IMR-90 (cell line): Measurements from ENCODE around the gene DDX10. TPM values are rescaled to one million over a fixed set of nuclear protein-coding genes. Genes with fewer than 3 reads are reported as not detected.
A peak's percentile ranks its signal among the peaks of the same experiment; 100 is the strongest.

ENCODE experiments used
- ATAC-seq: fragments of 200-7000 bp; cut with Tn5 transposase; 2 replicates; pipeline ENCODE4 v1.9.1; 2020; ENCODE audit warnings: low read depth, mild to moderate bottlenecking, moderate library complexity
- BruUV-seq: library from RNA; stranded (reverse); fragments of 400-500 nt; replicated peaks from 2 replicates; lab custom pipeline; 2021; lab: Mats Ljungman, UMichigan
- CTCF ChIA-PET: fragments of 300-600 bp; formaldehyde crosslinking; extraction: SDS; loops from one replicate; lab custom pipeline; 2021; ENCODE audit warnings: antibody characterized with exemption; lab: Yijun Ruan, JAX
- POLR2A ChIA-PET: fragments of 300-600 bp; sonication (Branson Sonifier 250); formaldehyde crosslinking; loops from one replicate; lab custom pipeline; 2022; ENCODE audit warnings: antibody characterized with exemption; ENCODE audit not compliant: unreplicated experiment; lab: Charles Lee
- DNase-seq: peaks from one replicate; pipeline ENCODE4 v3.0.0; 2013
- H2AFZ ChIP-seq: replicated peaks from 2 replicates; pipeline ENCODE3; 2013; ENCODE audit warnings: low read length, mild to moderate bottlenecking; ENCODE audit not compliant: poor library complexity
- H2AK5ac ChIP-seq: 2 replicates; pipeline ENCODE4 v1.6.1; 2013; ENCODE audit warnings: low read depth, low read length, inconsistent platforms
- H2AK9ac ChIP-seq: replicated peaks from 2 replicates; pipeline ENCODE3; 2013; ENCODE audit warnings: mild to moderate bottlenecking, low read depth, low read length, moderate library complexity; ENCODE audit not compliant: poor library complexity
- H2BK120ac ChIP-seq: 2 replicates; pipeline ENCODE4 v1.6.1; 2013; ENCODE audit warnings: low read depth, low read length, inconsistent platforms
- H2BK15ac ChIP-seq: 3 replicates; pipeline ENCODE4 v1.6.1; 2013; ENCODE audit warnings: low read depth, low read length, inconsistent platforms
- H2BK20ac ChIP-seq: 2 replicates; pipeline ENCODE4 v1.6.1; 2013; ENCODE audit warnings: low read depth, mild to moderate bottlenecking, inconsistent platforms, low read length, moderate library complexity
- H2BK5ac ChIP-seq: 2 replicates; pipeline ENCODE4 v1.6.1; 2013; ENCODE audit warnings: mild to moderate bottlenecking, low read depth, low read length, inconsistent platforms; ENCODE audit not compliant: poor library complexity, severe bottlenecking
- H3K14ac ChIP-seq: replicated peaks from 2 replicates; pipeline ENCODE4 v1.6.1; 2013; ENCODE audit warnings: low read depth, low read length, inconsistent platforms
- H3K18ac ChIP-seq: 2 replicates; pipeline ENCODE4 v1.6.1; 2013; ENCODE audit warnings: low read depth, low read length, control low read depth
- H3K23ac ChIP-seq: 2 replicates; pipeline ENCODE4 v1.6.1; 2013; ENCODE audit warnings: low read depth, low read length, inconsistent platforms
- H3K27ac ChIP-seq: 2 replicates; pipeline ENCODE4 v1.5.1; 2013; ENCODE audit warnings: mild to moderate bottlenecking, control low read depth, low read length; ENCODE audit not compliant: insufficient read depth
- H3K27me3 ChIP-seq: 2 replicates; pipeline ENCODE4 v1.6.1; 2013; ENCODE audit warnings: low read length; ENCODE audit not compliant: control insufficient read depth, insufficient read depth
- H3K36me3 ChIP-seq: 2 replicates; pipeline ENCODE4 v1.6.1; 2013; ENCODE audit warnings: low read length, mixed read lengths; ENCODE audit not compliant: control insufficient read depth, insufficient read depth
- H3K4ac ChIP-seq: 2 replicates; pipeline ENCODE4 v1.6.1; 2013; ENCODE audit warnings: low read depth, low read length, inconsistent platforms
- H3K4me1 ChIP-seq: 2 replicates; pipeline ENCODE4 v1.6.1; 2013; ENCODE audit warnings: low read length, mixed read lengths; ENCODE audit not compliant: control insufficient read depth, insufficient read depth
- H3K4me2 ChIP-seq: 2 replicates; pipeline ENCODE4 v1.6.1; 2013; ENCODE audit warnings: low read depth, mild to moderate bottlenecking, control low read depth, low read length, moderate library complexity
- H3K4me3 ChIP-seq: 2 replicates; pipeline ENCODE4 v1.5.1; 2013; ENCODE audit warnings: low read depth, mild to moderate bottlenecking, control low read depth, low read length, moderate library complexity; ENCODE audit not compliant: insufficient read depth
- H3K56ac ChIP-seq: 2 replicates; pipeline ENCODE4 v1.6.1; 2013; ENCODE audit warnings: low read length, inconsistent platforms; ENCODE audit not compliant: insufficient read depth; ENCODE audit errors: extremely low read depth
- H3K79me1 ChIP-seq, 2 experiments: 2 replicates each; pipeline ENCODE4 v1.6.1; 2013; ENCODE audit warnings: low read length in 2 of 2, inconsistent platforms in 1 of 2, low read depth in 1 of 2
- H3K9ac ChIP-seq: 2 replicates; pipeline ENCODE4 v1.6.1; 2013; ENCODE audit warnings: low read depth, low read length, control low read depth
- H3K9me1 ChIP-seq: 2 replicates; pipeline ENCODE4 v1.6.1; 2013; ENCODE audit warnings: low read length, inconsistent platforms; ENCODE audit not compliant: insufficient read depth
- H3K9me3 ChIP-seq: 2 replicates; pipeline ENCODE4 v1.6.1; 2013; ENCODE audit warnings: low read length; ENCODE audit not compliant: control insufficient read depth, insufficient read depth
- H4K20me1 ChIP-seq: 2 replicates; pipeline ENCODE4 v1.6.1; 2013; ENCODE audit warnings: low read length, inconsistent platforms; ENCODE audit not compliant: insufficient read depth
- H4K5ac ChIP-seq: 2 replicates; pipeline ENCODE4 v1.6.1; 2013; ENCODE audit warnings: mild to moderate bottlenecking, low read depth, low read length, control low read depth
- H4K8ac ChIP-seq, 2 experiments: 2 replicates each; pipeline ENCODE4 v1.6.1; 2013; ENCODE audit warnings: low read depth in 2 of 2, low read length in 2 of 2, control low read depth in 1 of 2, inconsistent platforms in 1 of 2
- H4K91ac ChIP-seq: 2 replicates; pipeline ENCODE4 v1.6.1; 2013; ENCODE audit warnings: low read depth, low read length, inconsistent platforms; ENCODE audit not compliant: insufficient read depth
- CEBPB ChIP-seq: IDR thresholded peaks from 2 replicates; pipeline ENCODE4 v1.6.1; 2012; ENCODE audit warnings: low read depth, low read length, improper control_type of control experiment
- MAFK ChIP-seq: IDR thresholded peaks from 2 replicates; pipeline ENCODE4 v1.6.1; 2012; ENCODE audit warnings: low read depth, low read length, improper control_type of control experiment
- NFE2L2 ChIP-seq: fragments of 150-350 bp; IDR thresholded peaks from 2 replicates; pipeline ENCODE4 v1.6.1; 2016; ENCODE audit warnings: low read depth, mild to moderate bottlenecking, low read length
- USF2 ChIP-seq: fragments of 150-350 bp; IDR thresholded peaks from 2 replicates; pipeline ENCODE4 v1.6.1; 2017; ENCODE audit warnings: mild to moderate bottlenecking, antibody characterized with exemption, low read length, low read depth
- WGBS, 2 experiments: methylation state at CpG; one replicate each; pipeline versions ENCODE4 v1.1.5 to v1.1.7; 2013; ENCODE audit warnings: missing lambda C conversion rate in 2 of 2; ENCODE audit not compliant: insufficient read length in 1 of 2; ENCODE audit errors: extremely low coverage in 2 of 2; 5-methylcytosine and 5-hydroxymethylcytosine counted together
- dilution Hi-C: fragments of 300-500 bp; cut with HindIII; formaldehyde crosslinking; loops from one replicate; pipeline ENCODE4 v1.14.3; 2018; ENCODE audit warnings: low sequenced_read_pairs; ENCODE audit not compliant: unreplicated experiment
- in situ Hi-C: fragments of 300-500 bp; cut with MboI; formaldehyde crosslinking; loops from 3 replicates; pipeline ENCODE4 v1.14.3; 2019; ENCODE audit warnings: low sequenced_read_pairs, inconsistent platforms, mixed read lengths
- intact Hi-C: fragments of 100-400 bp; cut with micrococcal nuclease; formaldehyde crosslinking; loops from 2 replicates; pipeline ENCODE4 v1.10.0; 2022
- polyA plus RNA-seq, 3 experiments: library from polyadenylated mRNA; depleted of rRNA; stranded (reverse); fragments of >200 nt; gene quantifications; 2 replicates each; pipeline ENCODE4 v1.2.3, GENCODE V29; 2012; ENCODE audit warnings: low replicate concordance in 1 of 3
- total RNA-seq: library from RNA; depleted of rRNA; stranded (reverse); fragments of >200 nt; gene quantifications from 2 replicates; pipeline ENCODE4 v1.2.3, GENCODE V29; 2012

DDX10 gene
- total and polyA plus RNA-seq, 2 of the 4 experiments (the other 2 are of a cell fraction) = 20.0 to 31.9 TPM

- no CpG with 5 or more reads among the region's 2 CpGs for WGBS, 2 experiments
- H3K9me1 ChIP-seq = peaks cover 10% of the 10 kb centered on the region; the same call in 1 of the 2 replicates
- H3K14ac ChIP-seq = 0 out of 2 replicates have a peak overlapping the region, but pooled peaks have one; percentile 60
- dilution Hi-C loops (no loop called here), in situ Hi-C loops (no loop called here), intact Hi-C loops (no loop called here)
- no peak overlapping the region; the same call in 1 of the 2 replicates for H3K23ac ChIP-seq
- H4K20me1 ChIP-seq = no peaks in the 10 kb centered on the region
- ATAC-seq (peak; percentile 61), DNase-seq (peak; percentile 40)
- peak overlapping the region; percentile 73 for H4K91ac ChIP-seq
- ChIA-PET POLR2A (no interaction called here), CTCF (no interaction called here)
- peak overlapping the region; percentile 95 for H2BK5ac ChIP-seq
- H2AK5ac ChIP-seq = peak overlapping the region; percentile 61
- no peak overlapping the region for H3K4me3 ChIP-seq
- no peaks in the 10 kb centered on the region for H3K36me3 ChIP-seq
- no TSS peak for BruUV-seq
- H3K4me2 ChIP-seq = peak overlapping the region; percentile 52; the same call in 1 of the 2 replicates
- H3K9me3 ChIP-seq = no peaks in the 10 kb centered on the region
- no peak overlapping the region for H2AFZ ChIP-seq
- peaks cover 15 to 17% of the 10 kb centered on the region in 2 experiments for H3K79me1 ChIP-seq
- H3K27me3 ChIP-seq = no peaks in the 10 kb centered on the region
- no peak overlapping the region for H3K27ac ChIP-seq
- H2BK15ac ChIP-seq = 0 out of 3 replicates have a peak overlapping the region, but pooled peaks have one; percentile 32
- TF ChIP-seq CEBPB = no peak
- TF ChIP-seq USF2 = no peak
- peak; percentile 28; the same call in 1 of the 2 replicates for TF ChIP-seq NFE2L2
- TF ChIP-seq MAFK = peak; percentile 61
- peak overlapping the region; percentile 95; the same call in 1 of the 2 replicates for H3K18ac ChIP-seq
- H2BK20ac ChIP-seq = peak overlapping the region; percentile 87
- peaks cover 16% of the 10 kb centered on the region for H3K4me1 ChIP-seq
- peak overlapping the region; percentile 43; the same call in 1 of the 2 replicates for H3K56ac ChIP-seq
- H2AK9ac ChIP-seq = no peak overlapping the region
- no peak overlapping the region for H3K9ac ChIP-seq
- peak overlapping the region in 1 of 2 experiments; percentile 66; a peak in 1 of 4 replicates for H4K8ac ChIP-seq
- H3K4ac ChIP-seq = peak overlapping the region; percentile 65; the same call in 1 of the 2 replicates
- H2BK120ac ChIP-seq = peak overlapping the region; percentile 92
- H4K5ac ChIP-seq = peak overlapping the region; percentile 68; the same call in 1 of the 2 replicates
These were observed 242.0 kb downstream of the DDX10 start for GRCh38 chr11:108906826-108907225.
